Esophagus squamous epithelium (tissue), 4 donors: ENCODE measurements around the gene IKZF5.

Source experiments
- CTCF ChIP-seq, 6 experiments: fragments of 450-650 bp in 4 of 6; fragments of 200-600 bp in 2 of 6; sonication (generic) in 2 of 6; IDR thresholded peaks; one replicate each; pipeline ENCODE4 v1.5.1; 2016 to 2019; ENCODE audit warnings: antibody characterized with exemption in 6 of 6, mild to moderate bottlenecking in 4 of 6, moderate library complexity in 4 of 6
- POLR2A ChIP-seq, 4 donors: fragments of 450-650 bp; IDR thresholded peaks; one replicate each; pipeline ENCODE4 v1.6.1; 2017; ENCODE audit warnings: antibody characterized with exemption in 4 of 4, mild to moderate bottlenecking in 4 of 4, moderate library complexity in 3 of 4

GRCh38 chr10:123019264-123019663 is 10.7 kb upstream of the IKZF5 start:
- TF ChIP-seq CTCF (IDR thresholded peaks at IDR 0.05) (no peak), POLR2A (IDR thresholded peaks at IDR 0.05) (no peak)
